Measurements from ENCODE around the gene RHOV.

DNA sequence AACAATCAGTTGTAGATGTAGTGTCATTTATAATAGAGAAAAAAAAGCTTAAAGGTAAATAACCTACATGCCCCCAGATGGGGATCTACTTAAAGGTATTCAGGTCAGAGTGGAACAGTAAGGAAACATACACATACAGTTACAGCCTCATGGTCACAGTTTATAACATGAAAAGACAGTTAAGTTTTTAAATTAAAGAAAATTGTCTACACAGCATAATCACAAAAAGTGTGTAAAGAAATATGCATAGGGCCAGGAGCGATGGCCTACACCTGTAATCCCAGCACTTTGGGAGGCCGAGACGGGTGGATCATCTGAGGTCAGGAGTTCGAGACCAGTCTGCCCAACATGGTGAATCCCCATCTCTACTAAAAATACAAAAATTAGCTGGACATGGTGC is 6.8 kb downstream of the RHOV start:
- TF ChIP-seq, protein P1, sequence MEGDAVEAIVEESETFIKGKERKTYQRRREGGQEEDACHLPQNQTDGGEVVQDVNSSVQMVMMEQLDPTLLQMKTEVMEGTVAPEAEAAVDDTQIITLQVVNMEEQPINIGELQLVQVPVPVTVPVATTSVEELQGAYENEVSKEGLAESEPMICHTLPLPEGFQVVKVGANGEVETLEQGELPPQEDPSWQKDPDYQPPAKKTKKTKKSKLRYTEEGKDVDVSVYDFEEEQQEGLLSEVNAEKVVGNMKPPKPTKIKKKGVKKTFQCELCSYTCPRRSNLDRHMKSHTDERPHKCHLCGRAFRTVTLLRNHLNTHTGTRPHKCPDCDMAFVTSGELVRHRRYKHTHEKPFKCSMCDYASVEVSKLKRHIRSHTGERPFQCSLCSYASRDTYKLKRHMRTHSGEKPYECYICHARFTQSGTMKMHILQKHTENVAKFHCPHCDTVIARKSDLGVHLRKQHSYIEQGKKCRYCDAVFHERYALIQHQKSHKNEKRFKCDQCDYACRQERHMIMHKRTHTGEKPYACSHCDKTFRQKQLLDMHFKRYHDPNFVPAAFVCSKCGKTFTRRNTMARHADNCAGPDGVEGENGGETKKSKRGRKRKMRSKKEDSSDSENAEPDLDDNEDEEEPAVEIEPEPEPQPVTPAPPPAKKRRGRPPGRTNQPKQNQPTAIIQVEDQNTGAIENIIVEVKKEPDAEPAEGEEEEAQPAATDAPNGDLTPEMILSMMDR (conservative IDR thresholded peaks at IDR 0.05 in 1 of 2, IDR thresholded peaks at IDR 0.05 in 1 of 2; ENCODE audit: low read depth in 1 of 2, low read length in 2 of 2): no peak
- TF ChIP-seq EZH2 (IDR thresholded peaks at IDR 0.05; ENCODE audit: low read length, missing control alignments): no peak

Data from fibroblast of lung (primary cell).